Measurements from ENCODE around the gene OVCA2. TPM values are rescaled to one million over a fixed set of nuclear protein-coding genes. Genes with fewer than 3 reads are reported as not detected.

OVCA2 gene
- total and polyA plus RNA-seq, 2 donors from 2014 or later, result 22.9 to 63.6 TPM

DNA sequence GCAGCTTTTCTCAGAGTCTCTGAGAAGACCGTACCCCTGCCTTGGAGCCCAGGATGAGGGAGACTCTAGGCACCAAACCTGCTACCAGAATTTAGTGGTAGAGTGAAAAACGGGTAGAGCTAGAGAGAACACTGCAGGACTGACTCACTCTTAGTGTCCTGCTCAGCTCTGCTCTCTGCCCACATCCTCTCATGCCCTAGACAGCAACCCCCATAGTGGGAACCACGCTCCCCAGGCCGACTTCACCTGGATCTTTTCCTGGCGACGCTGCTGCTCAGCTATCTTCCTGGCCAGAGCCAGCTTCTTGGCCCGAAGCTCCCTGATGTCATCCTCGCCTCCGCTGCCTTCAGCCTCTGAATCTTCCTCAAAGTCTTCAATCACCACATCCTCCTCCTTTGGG lies 39.7 kb downstream of the OVCA2 start:
- DNase-seq (no peak), FAIRE-seq (no peak)
- intact Hi-C loops (cut with DNase I), result no loop called here
- Histone ChIP-seq H3K9me3 (ENCODE audit: control insufficient read depth in 2 of 3, insufficient read depth in 1 of 3, low read length in 3 of 3) (no peaks in the 10 kb centered on the region), H3K4me1 (ENCODE audit: control insufficient read depth in 2 of 3, insufficient read depth in 2 of 3, low read depth in 1 of 3, low read length in 3 of 3) (peaks cover 11 to 29% (median 12%) of the 10 kb centered on the region in 3 donors), H3K27ac (ENCODE audit: low read depth in 2 of 2, low read length in 2 of 2) (no peak overlapping the region), H3K9ac (ENCODE audit: low read length in 3 of 3) (no peak overlapping the region), H3K4me3 (ENCODE audit: low read length in 3 of 3) (no peak overlapping the region), H3K27me3 (ENCODE audit: control insufficient read depth, insufficient read depth, low read length) (no peaks in the 10 kb centered on the region), H3K36me3 (ENCODE audit: control insufficient read depth in 2 of 3, insufficient read depth in 3 of 3, low read length in 3 of 3) (peaks cover 0 to 20% (median 20%) of the 10 kb centered on the region in 3 donors)
- TF ChIP-seq, protein P1, sequence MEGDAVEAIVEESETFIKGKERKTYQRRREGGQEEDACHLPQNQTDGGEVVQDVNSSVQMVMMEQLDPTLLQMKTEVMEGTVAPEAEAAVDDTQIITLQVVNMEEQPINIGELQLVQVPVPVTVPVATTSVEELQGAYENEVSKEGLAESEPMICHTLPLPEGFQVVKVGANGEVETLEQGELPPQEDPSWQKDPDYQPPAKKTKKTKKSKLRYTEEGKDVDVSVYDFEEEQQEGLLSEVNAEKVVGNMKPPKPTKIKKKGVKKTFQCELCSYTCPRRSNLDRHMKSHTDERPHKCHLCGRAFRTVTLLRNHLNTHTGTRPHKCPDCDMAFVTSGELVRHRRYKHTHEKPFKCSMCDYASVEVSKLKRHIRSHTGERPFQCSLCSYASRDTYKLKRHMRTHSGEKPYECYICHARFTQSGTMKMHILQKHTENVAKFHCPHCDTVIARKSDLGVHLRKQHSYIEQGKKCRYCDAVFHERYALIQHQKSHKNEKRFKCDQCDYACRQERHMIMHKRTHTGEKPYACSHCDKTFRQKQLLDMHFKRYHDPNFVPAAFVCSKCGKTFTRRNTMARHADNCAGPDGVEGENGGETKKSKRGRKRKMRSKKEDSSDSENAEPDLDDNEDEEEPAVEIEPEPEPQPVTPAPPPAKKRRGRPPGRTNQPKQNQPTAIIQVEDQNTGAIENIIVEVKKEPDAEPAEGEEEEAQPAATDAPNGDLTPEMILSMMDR (IDR thresholded peaks at IDR 0.05; ENCODE audit: borderline replicate concordance, extremely low read depth, insufficient read depth), result no peak

DNA sequence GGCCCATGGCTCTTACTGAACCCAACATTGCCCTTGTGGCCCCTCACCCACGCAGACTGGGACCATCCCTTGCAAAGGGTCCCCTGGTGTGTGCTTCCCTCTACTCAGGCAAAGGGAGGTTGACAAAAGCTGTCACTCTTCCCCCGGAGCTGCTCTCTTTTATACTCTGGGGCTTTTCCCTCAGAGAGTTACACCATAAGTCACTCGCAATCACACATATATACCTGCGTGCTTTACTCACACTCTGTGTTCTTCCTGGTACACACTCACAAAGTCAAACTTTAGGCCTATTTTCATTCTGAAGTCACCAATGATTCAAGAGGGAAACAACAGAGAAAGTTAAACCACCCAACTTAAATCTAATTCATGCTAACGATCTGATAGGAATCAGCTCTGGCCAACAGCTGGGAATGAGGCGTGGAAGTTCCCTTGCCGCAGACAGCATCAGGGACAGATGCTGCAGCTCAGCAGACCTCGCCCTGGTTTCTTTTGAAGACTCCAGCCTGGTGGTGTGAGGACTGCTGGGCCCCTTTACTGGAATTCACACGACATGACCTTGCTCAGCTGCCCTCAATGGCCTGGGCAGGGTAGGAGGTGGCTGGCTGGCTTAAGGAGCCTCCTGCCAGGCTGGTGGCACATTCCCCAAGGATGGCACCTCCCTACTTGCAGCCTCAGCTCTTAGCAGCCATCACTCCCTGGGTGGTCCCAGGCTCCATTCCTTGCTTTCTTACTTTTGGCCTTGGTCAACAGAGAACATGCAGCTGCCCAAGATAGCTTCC lies 40.4 kb downstream of the OVCA2 start:
- intact Hi-C loops (cut with DNase I), result no loop called here
- Histone ChIP-seq H3K36me3 (ENCODE audit: control insufficient read depth in 2 of 3, insufficient read depth in 3 of 3, low read length in 3 of 3) (peaks cover 0 to 24% (median 17%) of the 10 kb centered on the region in 3 donors), H3K4me1 (ENCODE audit: control insufficient read depth in 2 of 3, insufficient read depth in 2 of 3, low read depth in 1 of 3, low read length in 3 of 3) (peaks cover 9 to 34% (median 12%) of the 10 kb centered on the region in 3 donors), H3K27me3 (ENCODE audit: control insufficient read depth, insufficient read depth, low read length) (no peaks in the 10 kb centered on the region), H3K27ac (ENCODE audit: low read depth in 2 of 2, low read length in 2 of 2) (no peak overlapping the region), H3K4me3 (ENCODE audit: low read length in 3 of 3) (no peak overlapping the region), H3K9me3 (ENCODE audit: control insufficient read depth in 2 of 3, insufficient read depth in 1 of 3, low read length in 3 of 3) (no peaks in the 10 kb centered on the region), H3K9ac (ENCODE audit: low read length in 3 of 3) (no peak overlapping the region)
- peak in 1 of 5 donors; percentile 88 for DNase-seq
- no peak for FAIRE-seq
- TF ChIP-seq, protein P1 (IDR thresholded peaks at IDR 0.05; ENCODE audit: borderline replicate concordance, extremely low read depth, insufficient read depth), result no peak

DNA sequence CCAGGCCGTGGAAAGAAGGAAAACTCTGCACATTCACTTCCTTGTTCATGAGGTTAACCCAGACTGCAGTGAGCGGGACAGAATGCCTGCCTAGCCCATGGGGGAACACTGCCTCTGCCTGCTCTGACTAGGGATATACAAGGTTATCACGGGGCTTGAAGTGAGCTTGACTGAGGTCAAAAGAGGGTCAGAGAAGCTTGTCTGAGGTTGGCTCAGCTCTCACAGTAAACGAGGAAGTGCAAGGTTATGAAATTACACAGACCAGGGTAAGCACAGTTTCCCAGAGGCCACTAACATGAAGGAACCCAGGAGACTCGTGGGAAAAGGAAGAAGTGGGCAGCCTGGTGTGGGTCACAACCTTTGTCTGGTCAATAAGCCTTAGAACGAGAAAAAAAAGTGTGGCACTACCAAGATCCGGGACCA lies 41.8 kb downstream of the OVCA2 start:
- Histone ChIP-seq H3K27ac (ENCODE audit: low read depth in 2 of 2, low read length in 2 of 2) (peak overlapping the region; percentile 68 to 88), H3K36me3 (ENCODE audit: control insufficient read depth in 2 of 3, insufficient read depth in 3 of 3, low read length in 3 of 3) (peaks cover 0 to 16% (median 12%) of the 10 kb centered on the region in 3 donors), H3K4me1 (ENCODE audit: control insufficient read depth in 2 of 3, insufficient read depth in 2 of 3, low read depth in 1 of 3, low read length in 3 of 3) (peaks cover 9 to 46% (median 19%) of the 10 kb centered on the region in 3 donors), H3K4me3 (ENCODE audit: low read length in 3 of 3) (no peak overlapping the region), H3K27me3 (ENCODE audit: control insufficient read depth, insufficient read depth, low read length) (no peaks in the 10 kb centered on the region), H3K9me3 (ENCODE audit: control insufficient read depth in 2 of 3, insufficient read depth in 1 of 3, low read length in 3 of 3) (no peaks in the 10 kb centered on the region), H3K9ac (ENCODE audit: low read length in 3 of 3) (peak overlapping the region in 1 of 3 donors; percentile 18)
- intact Hi-C loops (cut with DNase I), result no loop called here
- no peak for FAIRE-seq
- peak in 1 of 5 donors; percentile 50 for DNase-seq
- TF ChIP-seq, protein P1 (IDR thresholded peaks at IDR 0.05; ENCODE audit: borderline replicate concordance, extremely low read depth, insufficient read depth), result no peak
